DOHH2 (cell line): ENCODE results near the gene RAB22A.

Experiments
- H3F3A ChIP-seq: fragments of 200-600 bp; sonication (generic), shearing (Covaris generic); 2 replicates; pipeline ENCODE4 v1.6.0; 2016; ENCODE audit warnings: antibody characterized with exemption, mild to moderate bottlenecking; ENCODE audit not compliant: control insufficient read depth, insufficient read depth
- H3K27ac ChIP-seq: fragments of 200-600 bp; sonication (generic); 2 replicates; pipeline ENCODE4 v1.5.1; 2014; ENCODE audit warnings: low read depth, mild to moderate bottlenecking, low read length, moderate library complexity
- H3K27me3 ChIP-seq: fragments of 200-600 bp; sonication (generic); 2 replicates; pipeline ENCODE4 v1.6.1; 2014; ENCODE audit warnings: mild to moderate bottlenecking, low read length, mixed read lengths; ENCODE audit not compliant: control insufficient read depth
- H3K36me3 ChIP-seq: fragments of 200-600 bp; sonication (generic); 2 replicates; pipeline ENCODE4 v1.6.1; 2014; ENCODE audit warnings: mild to moderate bottlenecking, low read length, moderate library complexity, mixed read lengths; ENCODE audit not compliant: control insufficient read depth
- H3K4me1 ChIP-seq: fragments of 200-600 bp; sonication (generic); 2 replicates; pipeline ENCODE4 v1.6.1; 2014; ENCODE audit warnings: mild to moderate bottlenecking, low read length, mixed read lengths; ENCODE audit not compliant: control insufficient read depth
- H3K4me2 ChIP-seq: fragments of 200-600 bp; sonication (generic); 2 replicates; pipeline ENCODE4 v1.6.0; 2014; ENCODE audit warnings: mild to moderate bottlenecking, low read length, moderate library complexity
- H3K4me3 ChIP-seq: fragments of 200-600 bp; sonication (generic); 2 replicates; pipeline ENCODE4 v1.5.1; 2014; ENCODE audit warnings: mild to moderate bottlenecking, low read length, mixed read lengths
- H3K79me2 ChIP-seq: fragments of 200-600 bp; sonication (generic); 2 replicates; pipeline ENCODE4 v1.6.1; 2014; ENCODE audit warnings: mild to moderate bottlenecking, low read length, mixed read lengths; ENCODE audit not compliant: control insufficient read depth
- H3K9me2 ChIP-seq: fragments of 200-600 bp; sonication (generic); replicated peaks from 2 replicates; pipeline ENCODE4 v1.6.1; 2014; ENCODE audit warnings: mild to moderate bottlenecking, low read length, mixed read lengths; ENCODE audit not compliant: control insufficient read depth
- H3K9me3 ChIP-seq: fragments of 200-600 bp; sonication (generic); 2 replicates; pipeline ENCODE4 v1.6.1; 2014; ENCODE audit warnings: antibody characterized with exemption, low read length, mixed read lengths; ENCODE audit not compliant: control insufficient read depth, insufficient read depth
- H4K20me1 ChIP-seq: fragments of 200-600 bp; sonication (generic); 2 replicates; pipeline ENCODE4 v1.6.0; 2014; ENCODE audit warnings: low read depth, mild to moderate bottlenecking, antibody characterized with exemption, low read length, moderate library complexity; ENCODE audit not compliant: control insufficient read depth, insufficient read depth
- CTCF ChIP-seq: fragments of 200-600 bp; sonication (generic); IDR thresholded peaks from one replicate; pipeline ENCODE4 v1.5.1; 2014; ENCODE audit warnings: antibody characterized with exemption, mild to moderate bottlenecking, low read depth, low read length; ENCODE audit not compliant: poor library complexity, severe bottlenecking
- EZH2phosphoT487 ChIP-seq: fragments of 200-600 bp; sonication (generic); IDR thresholded peaks from 2 replicates; pipeline ENCODE4 v1.6.1; 2017; ENCODE audit warnings: borderline replicate concordance, mild to moderate bottlenecking, antibody characterized with exemption, low read length, moderate library complexity, mixed read lengths

The RAB22A gene

GRCh38 chr20:58374906-58375758 lies 65.6 kb downstream of the RAB22A start:
- Histone ChIP-seq H3K9me3 (no peaks in the 10 kb centered on the region), H3K36me3 (no peaks in the 10 kb centered on the region), H3F3A (no peaks in the 10 kb centered on the region), H3K4me2 (no peak overlapping the region), H3K79me2 (no peaks in the 10 kb centered on the region), H3K4me3 (no peak overlapping the region), H3K27ac (no peak overlapping the region), H3K27me3 (0 out of 2 replicates have a peak, but pooled peaks cover 3% of the 10 kb centered on the region), H3K9me2 (no peaks in the 10 kb centered on the region), H4K20me1 (no peaks in the 10 kb centered on the region), H3K4me1 (no peaks in the 10 kb centered on the region)
- no peak for TF ChIP-seq CTCF
- no peak for TF ChIP-seq EZH2phosphoT487

- H3K4me2 ChIP-seq = no peak overlapping the region
These were observed 66.3 kb downstream of the RAB22A start for GRCh38 chr20:58375759-58376352.

GRCh38 chr20:58377017-58377416 lies 67.5 kb downstream of the RAB22A start:
- Histone ChIP-seq H3K4me3 (no peak overlapping the region), H3K9me2 (no peaks in the 10 kb centered on the region), H3K4me1 (no peaks in the 10 kb centered on the region), H3K4me2 (no peak overlapping the region), H3F3A (no peaks in the 10 kb centered on the region), H3K9me3 (no peaks in the 10 kb centered on the region), H3K27me3 (peaks cover 11% of the 10 kb centered on the region; the same call in 1 of the 2 replicates), H3K36me3 (no peaks in the 10 kb centered on the region), H3K27ac (no peak overlapping the region), H3K79me2 (no peaks in the 10 kb centered on the region), H4K20me1 (no peaks in the 10 kb centered on the region)
- TF ChIP-seq CTCF (no peak), EZH2phosphoT487 (no peak)

More at GRCh38 chr20:58375759-58376352, 66.3 kb downstream of the RAB22A start:
- Histone ChIP-seq H4K20me1 (no peaks in the 10 kb centered on the region), H3K9me2 (no peaks in the 10 kb centered on the region), H3K27me3 (peaks cover 8% of the 10 kb centered on the region; the same call in 1 of the 2 replicates), H3K9me3 (no peaks in the 10 kb centered on the region), H3F3A (no peaks in the 10 kb centered on the region), H3K79me2 (no peaks in the 10 kb centered on the region), H3K4me3 (no peak overlapping the region), H3K4me1 (no peaks in the 10 kb centered on the region), H3K36me3 (no peaks in the 10 kb centered on the region), H3K27ac (no peak overlapping the region)
- no peak for TF ChIP-seq CTCF
- no peak for TF ChIP-seq EZH2phosphoT487
